IgD-negative memory B cell (primary cell): ENCODE results near the gene HHAT. TPM values are rescaled to one million over a fixed set of nuclear protein-coding genes. Genes with fewer than 3 reads are reported as not detected.
A peak's percentile ranks its signal among the peaks of the same experiment; 100 is the strongest.

Experiments
- H3K27ac Mint-ChIP-seq, 3 donors: one replicate each; pipeline ENCODE4 v1.8.0; 2020 to 2022; ENCODE audit warnings: mild to moderate bottlenecking in 3 of 3, mixed read lengths in 3 of 3, moderate library complexity in 1 of 3
- H3K27me3 Mint-ChIP-seq: one replicate; pipeline ENCODE4 v1.8.0; 2021; ENCODE audit warnings: mixed read lengths
- H3K36me3 Mint-ChIP-seq: one replicate; pipeline ENCODE4 v1.8.0; 2020; ENCODE audit warnings: mild to moderate bottlenecking, mixed read lengths
- H3K4me1 Mint-ChIP-seq, 3 donors: one replicate each; pipeline ENCODE4 v1.8.0; 2020 to 2022; ENCODE audit warnings: mixed read lengths in 3 of 3, mild to moderate bottlenecking in 1 of 3
- H3K4me3 Mint-ChIP-seq, 4 donors: one replicate each; pipeline ENCODE4 v1.8.0; 2020 to 2022; ENCODE audit warnings: mild to moderate bottlenecking in 4 of 4, mixed read lengths in 4 of 4, moderate library complexity in 3 of 4
- H3K9me3 Mint-ChIP-seq, 3 donors: one replicate each; pipeline ENCODE4 v1.8.0; 2020 to 2021; ENCODE audit warnings: mixed read lengths in 3 of 3, mild to moderate bottlenecking in 1 of 3
- polyA plus RNA-seq: library from polyadenylated mRNA; unstranded; fragments of 300-500 nt; fragmentation: Illumina TruSeq; gene quantifications from one replicate; pipeline ENCODE4 v1.2.3, GENCODE V29; 2021

HHAT gene
- polyA plus RNA-seq, 1 donor from 2014 or later, result 6.3 TPM

DNA sequence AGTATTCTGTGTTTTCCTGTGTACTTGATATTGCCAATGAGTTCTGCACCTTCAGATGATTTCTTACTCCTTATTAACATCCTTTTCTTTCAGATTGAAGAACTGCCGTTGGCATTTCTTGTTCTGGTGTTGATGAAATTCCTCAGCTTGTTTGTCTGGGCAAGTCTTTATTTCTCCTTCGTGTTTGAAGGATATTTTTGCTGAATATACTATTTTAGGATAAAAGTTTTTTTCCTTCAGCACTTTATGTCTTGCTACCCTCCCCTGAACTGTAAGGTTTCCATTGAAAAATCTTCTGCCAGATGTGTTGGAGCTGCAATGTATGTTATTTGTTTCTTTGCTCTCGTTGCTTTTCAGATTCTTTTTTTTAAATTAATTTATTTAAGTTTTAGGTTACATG lies 265.9 kb downstream of the HHAT start:
- Mint-ChIP-seq H3K27ac (no peak overlapping the region), H3K36me3 (peaks cover 31% of the 10 kb centered on the region), H3K9me3 (peaks cover 0 to 21% (median 6%) of the 10 kb centered on the region in 3 donors), H3K4me3 (peak overlapping the region in 1 of 4 donors; percentile 14), H3K27me3 (no peaks in the 10 kb centered on the region), H3K4me1 (peaks cover 0 to 5% (median 0%) of the 10 kb centered on the region in 3 donors)

DNA sequence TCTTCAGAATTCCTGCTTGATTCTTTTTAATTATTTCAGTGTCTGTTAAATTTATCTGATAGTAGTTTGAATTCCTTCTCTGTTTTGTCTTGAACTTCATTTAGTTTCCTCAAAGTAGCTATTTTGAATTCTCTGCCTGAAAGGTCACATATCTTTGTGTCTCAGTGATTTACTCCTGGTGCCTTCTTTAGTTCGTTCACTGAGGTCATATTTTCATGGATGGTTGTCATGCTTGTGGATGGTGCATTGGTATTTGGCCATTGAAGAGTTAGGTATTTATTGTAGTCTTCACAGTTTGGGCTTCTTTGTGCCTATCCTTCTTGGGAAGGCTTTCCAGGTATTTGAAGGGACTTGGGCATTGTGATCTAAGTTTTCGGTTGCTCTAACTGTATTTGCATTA lies 267.9 kb downstream of the HHAT start:
- H3K9me3 Mint-ChIP-seq, result peaks cover 0 to 8% (median 2%) of the 10 kb centered on the region in 3 donors

DNA sequence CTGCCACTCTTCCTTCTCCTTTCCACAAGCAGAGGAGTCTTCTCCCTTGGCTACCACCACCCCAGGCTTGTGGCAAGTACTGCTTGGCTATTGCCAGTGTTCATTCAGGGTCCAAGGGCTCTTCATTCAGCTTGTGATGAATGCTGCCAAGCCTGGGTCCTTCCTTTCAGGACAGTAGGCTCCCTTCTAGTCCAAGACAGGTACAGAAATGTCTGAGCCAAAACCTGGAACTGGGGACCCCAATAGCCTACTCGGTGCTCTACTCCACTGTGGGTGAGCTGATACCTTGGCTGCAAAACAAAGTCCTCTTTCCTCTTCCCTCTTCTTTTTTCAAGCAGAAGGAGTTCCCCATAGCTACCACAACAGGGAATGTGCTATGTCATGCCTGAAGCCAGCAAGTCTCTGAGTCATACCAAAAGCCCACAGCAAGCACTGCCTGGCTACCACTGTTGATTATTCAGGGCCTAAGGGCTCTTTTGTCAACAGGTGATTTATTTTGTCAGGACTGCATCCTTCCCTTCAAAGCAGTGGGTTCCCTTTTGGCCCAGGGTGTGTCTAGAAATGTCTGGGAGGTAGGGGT lies 268.9 kb downstream of the HHAT start:
- Mint-ChIP-seq H3K27me3 (no peaks in the 10 kb centered on the region), H3K9me3 (peaks cover 0 to 8% (median 2%) of the 10 kb centered on the region in 3 donors), H3K36me3 (peaks cover 20% of the 10 kb centered on the region), H3K4me3 (no peak overlapping the region), H3K4me1 (peaks cover 0 to 5% (median 0%) of the 10 kb centered on the region in 3 donors), H3K27ac (no peak overlapping the region)

More for the DNA sequence above, 267.9 kb downstream of the HHAT start:
- Mint-ChIP-seq H3K27me3 (no peaks in the 10 kb centered on the region), H3K4me3 (no peak overlapping the region), H3K4me1 (peaks cover 0 to 5% (median 0%) of the 10 kb centered on the region in 3 donors), H3K27ac (no peak overlapping the region), H3K36me3 (peaks cover 22% of the 10 kb centered on the region)

DNA sequence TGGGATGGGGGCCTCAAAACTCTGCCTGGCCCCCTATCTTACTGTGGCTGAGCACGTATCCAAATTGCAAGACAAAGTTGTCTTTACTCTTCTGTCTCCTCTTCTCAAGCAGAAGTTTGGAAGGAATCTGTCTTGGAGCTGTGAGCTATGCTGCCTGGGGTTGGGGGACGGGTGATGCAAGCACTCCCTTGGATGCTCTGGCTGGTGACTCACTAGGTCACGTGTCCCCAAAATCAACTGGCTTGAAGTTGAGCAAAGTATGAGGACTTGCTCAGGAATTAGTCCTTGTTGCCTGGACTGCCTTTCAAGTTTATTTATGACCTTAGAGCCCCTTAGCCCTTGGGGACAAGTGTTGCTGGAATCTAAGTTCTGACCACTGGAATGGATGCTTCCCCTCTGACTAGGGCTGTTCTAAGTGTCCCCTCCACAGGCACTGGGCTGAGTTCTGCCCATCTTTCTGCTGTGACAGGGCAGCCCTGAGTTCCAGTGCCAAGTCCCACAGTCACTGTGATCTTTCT lies 269.5 kb downstream of the HHAT start:
- peaks cover 0 to 8% (median 2%) of the 10 kb centered on the region in 3 donors for H3K9me3 Mint-ChIP-seq
- no peak overlapping the region for H3K27ac Mint-ChIP-seq
- no peak overlapping the region for H3K4me3 Mint-ChIP-seq
- peaks cover 0 to 2% (median 0%) of the 10 kb centered on the region in 3 donors for H3K4me1 Mint-ChIP-seq
- H3K27me3 Mint-ChIP-seq, result no peaks in the 10 kb centered on the region
- peaks cover 20% of the 10 kb centered on the region for H3K36me3 Mint-ChIP-seq

DNA sequence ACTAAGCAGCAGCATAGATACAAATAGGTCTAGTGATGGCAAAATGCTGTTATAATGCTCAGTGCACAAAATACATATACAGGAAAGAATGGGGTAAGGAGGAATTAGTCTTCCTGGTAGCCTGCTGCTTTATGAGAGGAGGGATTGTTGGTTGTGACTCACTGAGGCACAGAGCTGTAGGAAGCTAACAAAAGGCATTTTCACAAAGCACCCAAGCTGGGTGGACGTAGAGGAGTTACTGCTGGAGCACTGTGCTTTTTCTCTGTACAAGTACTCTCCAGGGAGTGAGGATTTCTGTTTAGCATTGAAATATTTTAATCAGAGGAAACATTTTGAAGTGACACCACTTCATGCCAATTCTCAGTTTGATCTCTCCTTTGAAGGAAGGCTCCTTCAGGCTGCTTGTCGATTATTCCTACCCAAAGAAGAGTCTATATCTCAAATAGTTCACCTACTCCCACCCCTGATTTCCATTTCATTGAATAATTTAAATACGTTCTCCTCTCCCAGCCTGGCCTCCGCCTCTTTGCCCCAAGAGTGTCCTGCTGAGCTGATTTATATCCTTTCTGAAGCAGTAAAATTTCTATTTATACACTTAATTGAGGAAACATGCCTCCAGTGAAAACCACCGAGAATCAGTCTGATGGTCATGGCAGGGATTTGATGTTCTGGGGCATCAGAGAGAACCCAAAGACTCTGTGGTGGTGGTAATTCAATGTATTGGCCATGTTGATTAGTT lies 271.9 kb downstream of the HHAT start:
- Mint-ChIP-seq H3K36me3 (peaks cover 15% of the 10 kb centered on the region), H3K4me3 (no peak overlapping the region), H3K27me3 (no peaks in the 10 kb centered on the region), H3K27ac (no peak overlapping the region), H3K9me3 (no peaks in the 10 kb centered on the region), H3K4me1 (peaks cover 0 to 2% (median 0%) of the 10 kb centered on the region in 3 donors)

DNA sequence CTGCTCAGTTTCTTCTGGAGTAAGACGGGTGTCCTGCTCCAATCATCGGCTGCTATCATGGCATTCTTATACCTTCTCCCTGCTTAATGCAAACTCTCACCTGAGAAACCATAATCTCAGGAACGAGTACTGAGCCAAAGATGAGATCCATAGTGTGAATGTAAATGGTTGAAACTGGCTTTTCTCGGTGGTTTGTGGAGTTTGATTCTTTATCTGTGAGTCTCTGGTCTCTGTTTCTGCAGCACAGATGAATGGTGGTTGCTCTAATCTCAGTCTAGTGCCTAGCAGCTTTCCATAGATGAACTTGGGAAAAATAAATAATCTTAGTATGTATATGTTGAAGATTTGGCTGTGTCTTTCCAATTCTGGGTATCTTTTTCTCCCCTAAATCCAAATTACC lies 274.4 kb downstream of the HHAT start:
- H3K27ac Mint-ChIP-seq, result no peak overlapping the region
- peaks cover 0 to 8% (median 0%) of the 10 kb centered on the region in 3 donors for H3K9me3 Mint-ChIP-seq
- H3K4me1 Mint-ChIP-seq, result peaks cover 1 to 10% (median 3%) of the 10 kb centered on the region in 3 donors
- H3K27me3 Mint-ChIP-seq, result no peaks in the 10 kb centered on the region
- peaks cover 17% of the 10 kb centered on the region for H3K36me3 Mint-ChIP-seq
- no peak overlapping the region for H3K4me3 Mint-ChIP-seq

DNA sequence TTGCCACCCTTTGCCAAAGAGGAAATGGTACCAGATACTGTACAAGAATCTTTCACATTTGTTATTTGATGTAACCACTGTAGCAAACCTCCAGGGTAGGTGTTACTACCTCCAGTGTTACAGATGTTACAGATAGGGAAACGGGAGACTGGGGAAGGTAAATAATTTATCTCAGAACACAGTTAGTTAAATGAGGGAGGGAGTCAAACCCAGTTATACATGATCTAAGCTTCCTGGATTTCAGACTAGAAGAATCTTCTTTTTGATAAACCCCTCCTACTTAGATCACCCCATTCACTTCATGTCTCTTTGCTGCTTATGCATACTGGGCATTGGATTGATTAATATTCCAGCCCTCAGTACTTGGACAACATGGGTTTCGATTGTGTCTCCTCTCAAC lies 276.4 kb downstream of the HHAT start:
- H3K27ac Mint-ChIP-seq, result no peak overlapping the region
- no peak overlapping the region for H3K4me3 Mint-ChIP-seq
- peaks cover 2 to 10% (median 3%) of the 10 kb centered on the region in 3 donors for H3K4me1 Mint-ChIP-seq
- peaks cover 0 to 12% (median 4%) of the 10 kb centered on the region in 3 donors for H3K9me3 Mint-ChIP-seq
- no peaks in the 10 kb centered on the region for H3K27me3 Mint-ChIP-seq
- peaks cover 5% of the 10 kb centered on the region for H3K36me3 Mint-ChIP-seq

DNA sequence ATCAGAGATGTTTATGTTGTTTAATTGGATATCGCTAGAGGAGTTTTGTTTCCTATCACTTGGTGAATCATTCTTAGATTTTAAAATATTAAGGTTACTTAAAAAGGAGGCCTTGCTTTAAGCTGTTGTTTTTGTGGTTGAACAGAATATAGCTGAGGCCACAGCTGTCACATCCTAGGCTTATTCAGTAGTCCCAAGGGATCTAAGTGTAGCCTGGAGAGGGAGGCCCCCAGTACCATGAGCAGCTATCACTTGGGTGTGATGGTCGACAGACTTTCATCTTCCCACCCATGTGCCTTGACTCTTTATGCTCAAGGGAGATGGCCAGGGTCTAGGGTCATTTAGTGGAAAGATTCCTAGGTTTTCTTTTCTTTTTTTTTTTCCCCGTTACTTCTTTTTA lies 278.7 kb downstream of the HHAT start:
- Mint-ChIP-seq H3K27me3 (no peaks in the 10 kb centered on the region), H3K9me3 (peaks cover 0 to 12% (median 7%) of the 10 kb centered on the region in 3 donors), H3K36me3 (peaks cover 10% of the 10 kb centered on the region), H3K27ac (no peak overlapping the region), H3K4me3 (no peak overlapping the region), H3K4me1 (peaks cover 2 to 10% (median 5%) of the 10 kb centered on the region in 3 donors)

DNA sequence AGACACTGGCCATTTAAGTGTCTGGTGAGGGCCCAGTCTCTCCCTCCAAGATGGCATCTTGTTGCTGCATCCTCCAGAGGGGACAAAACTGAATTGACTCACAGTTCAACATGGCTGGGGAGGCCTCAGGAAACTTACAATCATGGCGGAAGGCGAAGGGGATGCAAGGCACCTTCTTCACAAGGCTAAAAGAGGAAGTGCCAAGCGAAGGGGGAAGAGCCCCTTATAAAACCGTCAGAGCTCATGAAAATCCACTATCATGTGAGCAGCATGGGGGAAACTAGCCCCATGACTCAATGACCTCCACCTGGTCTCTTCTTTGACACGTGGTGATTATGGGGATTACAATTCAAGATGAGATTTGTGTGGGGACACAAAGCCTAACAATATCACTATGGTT lies 280.1 kb downstream of the HHAT start:
- Mint-ChIP-seq H3K4me1 (peaks cover 2 to 10% (median 5%) of the 10 kb centered on the region in 3 donors), H3K27me3 (no peaks in the 10 kb centered on the region), H3K4me3 (no peak overlapping the region)

DNA sequence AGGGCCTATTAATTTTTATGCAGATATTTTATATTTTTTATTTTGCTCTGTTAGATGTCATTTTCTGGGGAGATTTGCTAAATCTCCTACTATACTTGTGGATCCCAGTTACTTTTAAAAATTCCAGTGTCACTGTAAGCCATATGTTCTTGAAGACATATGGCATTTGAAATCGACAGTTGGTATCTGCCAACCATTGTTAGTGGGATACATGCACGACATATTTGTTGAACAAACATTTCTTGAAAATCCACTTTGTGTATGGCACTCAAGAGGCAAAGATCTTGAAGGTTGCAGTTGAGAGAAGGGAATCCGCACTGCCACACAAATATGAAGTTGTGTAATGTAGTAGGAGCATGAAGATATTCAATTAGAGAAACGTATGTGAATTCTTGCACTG lies 287.7 kb downstream of the HHAT start:
- H3K4me1 Mint-ChIP-seq, result peaks cover 0 to 2% (median 0%) of the 10 kb centered on the region in 3 donors
- no peaks in the 10 kb centered on the region for H3K27me3 Mint-ChIP-seq
- H3K9me3 Mint-ChIP-seq, result no peaks in the 10 kb centered on the region
- H3K27ac Mint-ChIP-seq, result no peak overlapping the region
- peaks cover 26% of the 10 kb centered on the region for H3K36me3 Mint-ChIP-seq
- H3K4me3 Mint-ChIP-seq, result no peak overlapping the region

More for the DNA sequence above, 280.1 kb downstream of the HHAT start:
- Mint-ChIP-seq H3K9me3 (peaks cover 0 to 12% (median 7%) of the 10 kb centered on the region in 3 donors), H3K27ac (no peak overlapping the region), H3K36me3 (peaks cover 12% of the 10 kb centered on the region)

DNA sequence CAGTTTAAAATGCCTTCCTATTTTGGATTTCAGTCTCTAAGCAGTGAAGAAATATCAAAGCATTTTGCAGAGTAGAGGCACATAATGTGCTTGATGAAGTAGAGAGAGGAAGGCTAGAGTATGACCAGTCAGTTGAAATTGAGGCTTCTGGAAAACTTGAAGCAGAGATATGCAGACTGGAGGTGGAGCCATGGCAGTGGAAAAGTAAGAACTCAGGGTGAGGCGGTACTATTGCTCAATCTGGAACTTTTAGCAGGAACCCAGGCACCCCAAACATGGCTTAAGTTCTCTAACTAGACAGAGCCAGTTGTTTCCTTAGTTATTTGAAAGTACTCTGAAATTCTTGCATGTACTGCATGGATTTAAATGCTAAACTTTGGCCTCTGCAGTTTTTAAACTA lies 288.6 kb downstream of the HHAT start:
- H3K27ac Mint-ChIP-seq, result no peak overlapping the region
- H3K4me3 Mint-ChIP-seq, result no peak overlapping the region
- no peaks in the 10 kb centered on the region for H3K27me3 Mint-ChIP-seq
- H3K4me1 Mint-ChIP-seq, result peaks cover 0 to 2% (median 0%) of the 10 kb centered on the region in 3 donors
- H3K36me3 Mint-ChIP-seq, result peaks cover 23% of the 10 kb centered on the region
- no peaks in the 10 kb centered on the region for H3K9me3 Mint-ChIP-seq

DNA sequence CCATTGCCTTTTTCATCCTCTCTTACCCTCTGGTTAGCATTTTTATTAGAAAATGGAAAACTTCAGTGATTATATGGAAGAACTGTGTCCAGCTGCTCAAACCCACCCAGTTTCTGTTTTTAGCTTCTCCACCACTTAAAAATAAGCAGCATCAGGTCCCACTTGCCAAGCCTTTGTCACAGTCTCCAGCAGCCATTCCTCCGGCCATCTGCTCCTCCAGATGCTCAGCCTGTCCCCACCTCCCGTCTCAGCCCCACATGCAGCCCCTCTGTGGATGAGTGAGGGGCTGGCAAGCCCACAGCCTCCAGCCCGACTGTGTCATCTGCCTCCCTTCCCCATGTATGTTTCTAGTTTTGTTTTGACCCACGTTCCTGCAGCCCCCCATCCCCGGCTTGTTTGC lies 289.7 kb downstream of the HHAT start:
- Mint-ChIP-seq H3K4me1 (peaks cover 0 to 2% (median 0%) of the 10 kb centered on the region in 3 donors), H3K36me3 (peaks cover 26% of the 10 kb centered on the region), H3K27me3 (no peaks in the 10 kb centered on the region), H3K9me3 (no peaks in the 10 kb centered on the region), H3K4me3 (no peak overlapping the region), H3K27ac (no peak overlapping the region)

DNA sequence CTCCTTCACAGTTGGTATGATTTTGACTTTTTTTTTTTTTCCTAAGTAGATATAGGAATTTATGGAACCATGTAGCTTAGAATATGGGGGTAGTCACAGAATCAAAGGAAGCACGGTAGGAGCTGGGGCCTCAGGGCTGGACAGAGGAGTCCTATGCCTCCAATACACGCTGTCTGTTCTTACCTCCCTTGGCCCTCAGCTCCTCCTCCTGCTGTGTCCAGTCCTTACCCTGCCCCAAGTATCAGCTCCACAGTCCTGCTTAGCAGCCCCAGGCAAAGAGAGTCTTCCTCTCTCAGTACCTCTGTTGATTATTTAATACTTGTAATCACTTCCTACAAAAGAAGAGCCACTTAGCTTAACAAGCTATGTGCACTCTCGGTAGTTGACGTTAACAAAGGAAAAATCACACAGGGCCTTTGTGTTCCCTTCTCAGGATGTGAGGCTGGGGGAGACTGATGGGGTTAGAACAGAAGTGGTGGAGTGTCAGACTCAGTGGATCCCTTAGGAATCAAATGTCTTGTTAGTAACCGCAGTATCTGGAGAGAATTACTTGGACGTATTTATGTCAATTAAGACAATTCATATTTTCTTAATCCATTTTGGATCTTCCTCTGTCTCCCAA lies 292.3 kb downstream of the HHAT start:
- Mint-ChIP-seq H3K36me3 (peaks cover 42% of the 10 kb centered on the region), H3K4me1 (peaks cover 0 to 2% (median 0%) of the 10 kb centered on the region in 3 donors), H3K4me3 (no peak overlapping the region), H3K9me3 (no peaks in the 10 kb centered on the region), H3K27me3 (peaks cover 1% of the 10 kb centered on the region), H3K27ac (no peak overlapping the region)

DNA sequence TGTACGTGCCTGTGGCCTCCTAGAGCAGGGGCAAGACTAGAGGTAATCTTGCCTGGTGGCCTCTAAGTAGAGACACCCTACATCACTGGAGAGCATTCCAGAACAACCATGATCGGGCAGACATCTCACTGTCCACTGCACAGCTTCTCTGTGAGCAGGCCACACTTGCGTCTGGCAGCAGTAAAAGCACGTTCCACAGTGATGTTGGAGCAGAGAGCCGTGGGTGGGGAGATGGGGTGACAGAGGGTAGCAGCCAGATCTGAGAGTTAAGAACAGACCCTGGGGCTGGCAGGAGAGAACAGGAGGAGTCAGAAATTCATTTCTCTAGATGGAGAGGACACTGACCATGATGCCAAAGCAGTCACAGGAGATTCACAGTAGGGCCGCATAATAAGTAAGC lies 293.0 kb downstream of the HHAT start:
- Mint-ChIP-seq H3K36me3 (peaks cover 42% of the 10 kb centered on the region), H3K4me1 (peaks cover 0 to 2% (median 0%) of the 10 kb centered on the region in 3 donors), H3K9me3 (no peaks in the 10 kb centered on the region), H3K27ac (no peak overlapping the region), H3K4me3 (peak overlapping the region in 1 of 4 donors; percentile 21), H3K27me3 (peaks cover 1% of the 10 kb centered on the region)

DNA sequence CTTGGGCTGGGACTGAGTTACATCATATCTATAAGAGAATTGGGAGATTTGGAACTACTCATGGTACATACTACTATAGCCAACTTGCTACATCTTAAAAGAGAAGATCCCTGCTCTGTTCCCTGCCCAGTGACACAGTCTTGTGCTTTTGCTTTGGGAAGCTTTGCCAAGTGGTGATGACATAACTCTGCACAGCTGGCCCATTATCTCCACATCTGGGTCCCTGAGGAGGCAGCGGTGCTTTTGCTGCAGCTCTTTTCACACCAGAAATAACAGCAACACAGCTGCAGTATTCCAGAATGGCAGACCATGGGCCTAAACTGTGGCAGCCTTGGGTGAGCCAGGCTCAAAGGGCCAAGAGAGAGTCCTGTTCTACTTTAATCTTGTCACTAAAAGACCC lies 296.0 kb downstream of the HHAT start:
- H3K4me1 Mint-ChIP-seq, result no peaks in the 10 kb centered on the region
- H3K27me3 Mint-ChIP-seq, result peaks cover 1% of the 10 kb centered on the region
- H3K27ac Mint-ChIP-seq, result no peak overlapping the region
- no peak overlapping the region for H3K4me3 Mint-ChIP-seq
- peaks cover 30% of the 10 kb centered on the region for H3K36me3 Mint-ChIP-seq
- no peaks in the 10 kb centered on the region for H3K9me3 Mint-ChIP-seq
